Measurements from ENCODE around the gene DLG2. TPM values are rescaled to one million over a fixed set of nuclear protein-coding genes. Genes with fewer than 3 reads are reported as not detected.

The DLG2 gene
- total and polyA plus RNA-seq, 2 of the 4 experiments (the other 2 are of a cell fraction), result 0.31 to 0.36 TPM

GRCh38 chr11:83695046-83695445, 1932.1 kb downstream of the DLG2 start:
- Histone ChIP-seq H3K18ac (ENCODE audit: low read depth, low read length) (no peak overlapping the region), H3K9me3 (ENCODE audit: control insufficient read depth, insufficient read depth, low read length) (no peaks in the 10 kb centered on the region), H3K9ac (ENCODE audit: low read depth, low read length) (no peak overlapping the region), H4K20me1 (ENCODE audit: insufficient read depth, low read length) (no peaks in the 10 kb centered on the region), H3K9me1 (ENCODE audit: insufficient read depth, low read length) (no peaks in the 10 kb centered on the region), H4K91ac (ENCODE audit: insufficient read depth, low read depth, low read length) (no peak overlapping the region), H3K4me3 (ENCODE audit: insufficient read depth, low read depth, low read length) (no peak overlapping the region), H3K4me2 (ENCODE audit: low read depth, low read length) (no peak overlapping the region), H3K27me3 (ENCODE audit: control insufficient read depth, insufficient read depth, low read length) (peaks cover 5% of the 10 kb centered on the region), H3K27ac (ENCODE audit: insufficient read depth, low read length) (no peak overlapping the region), H3K4me1 (ENCODE audit: control insufficient read depth, insufficient read depth, low read length) (no peaks in the 10 kb centered on the region), H3K79me1 (ENCODE audit: low read depth in 1 of 2, low read length in 2 of 2) (no peaks in the 10 kb centered on the region), H3K56ac (ENCODE audit: extremely low read depth, insufficient read depth, low read length) (no peak overlapping the region), H2AFZ (replicated peaks; ENCODE audit: low read length, poor library complexity) (no peak overlapping the region), H3K4ac (ENCODE audit: low read depth, low read length) (no peak overlapping the region), H4K8ac (ENCODE audit: low read depth in 2 of 2, low read length in 2 of 2) (no peak overlapping the region), H3K36me3 (ENCODE audit: control insufficient read depth, insufficient read depth, low read length) (no peaks in the 10 kb centered on the region), H4K5ac (ENCODE audit: low read depth, low read length) (no peak overlapping the region), H2BK120ac (ENCODE audit: low read depth, low read length) (no peak overlapping the region), H2AK9ac (replicated peaks; ENCODE audit: low read depth, low read length, poor library complexity) (no peak overlapping the region), H2BK15ac (ENCODE audit: low read depth, low read length) (no peak overlapping the region), H2BK5ac (ENCODE audit: low read depth, low read length, poor library complexity, severe bottlenecking) (no peak overlapping the region), H2BK20ac (ENCODE audit: low read depth, low read length) (no peak overlapping the region), H2AK5ac (ENCODE audit: low read depth, low read length) (no peak overlapping the region), H3K14ac (replicated peaks; ENCODE audit: low read depth, low read length) (no peak overlapping the region), H3K23ac (ENCODE audit: low read depth, low read length) (no peak overlapping the region)
- dilution Hi-C loops (cut with HindIII; ENCODE audit: low sequenced_read_pairs, unreplicated experiment), result no loop called here
- no TSS peak for BruUV-seq (replicated peaks)
- POLR2A ChIA-PET (ENCODE audit: unreplicated experiment), result no interaction called here
- ATAC-seq (ENCODE audit: low read depth), result no peak
- WGBS, 2 experiments (ENCODE audit: extremely low coverage in 2 of 2, insufficient read length in 1 of 2), result 38% methylated on average over 2 of the region's 3 CpGs; no CpG with 5 or more reads in 1 of the 2 experiments
- no peak for TF ChIP-seq MXI1 (IDR thresholded peaks at IDR 0.05; ENCODE audit: borderline replicate concordance, low read depth, low read length)
- TF ChIP-seq CHD1 (IDR thresholded peaks at IDR 0.05; ENCODE audit: low read depth, low read length), result no peak
- TF ChIP-seq FOS (IDR thresholded peaks at IDR 0.05; ENCODE audit: low read depth, low read length), result no peak
- TF ChIP-seq NFE2L2 (IDR thresholded peaks at IDR 0.05; ENCODE audit: low read depth, low read length), result no peak
- TF ChIP-seq USF2 (IDR thresholded peaks at IDR 0.05; ENCODE audit: low read depth, low read length), result no peak
- no peak for TF ChIP-seq RFX5 (IDR thresholded peaks at IDR 0.05; ENCODE audit: low read depth, low read length)
- CTCF ChIA-PET, result no interaction called here
- in situ Hi-C loops (cut with MboI; ENCODE audit: low sequenced_read_pairs), result no loop called here
- intact Hi-C loops (cut with micrococcal nuclease), result no loop called here
- no peak for DNase-seq

All from IMR-90 (cell line).